K562 (cell line): ENCODE results near the gene ZSWIM6. TPM values are rescaled to one million over a fixed set of nuclear protein-coding genes. Genes with fewer than 3 reads are reported as not detected.

ENCODE experiments used
- ATAC-seq: fragments of 200-7000 bp; cut with Tn5 transposase; 3 replicates; pipeline ENCODE4 v1.9.1; 2020; ENCODE audit warnings: moderate library complexity
- BruUV-seq: library from RNA; stranded (reverse); fragments of 400-500 nt; replicated peaks from 2 replicates; lab custom pipeline; 2021; lab: Mats Ljungman, UMichigan
- CTCF ChIA-PET: fragments of 300-600 bp; formaldehyde crosslinking; extraction: SDS; loops from one replicate; lab custom pipeline; 2021; ENCODE audit warnings: low intra/inter-chr PET ratio; lab: Yijun Ruan, JAX
- POLR2A ChIA-PET: fragments of 300-600, 350-650 bp; sonication (Branson Sonifier 250); formaldehyde crosslinking; extraction: SDS; loops from one replicate; lab custom pipeline; 2021; ENCODE audit warnings: antibody characterized with exemption, inconsistent platforms; lab: Yijun Ruan, JAX
- DNase-seq, 4 experiments: peaks; one replicate each; pipeline versions ENCODE4 v3.0.0 to v3.0.0-alpha.2; 2011 to 2018; ENCODE audit warnings: low spot score in 3 of 4, mixed read lengths in 3 of 4; ENCODE audit errors: extremely low read depth in 1 of 4
- FAIRE-seq: peaks from 2 replicates; lab custom pipeline; 2011; peaks lifted over from hg19 to GRCh38; lab: Jason Lieb, UNC
- H2AFZ ChIP-seq: 2 replicates; pipeline ENCODE4 v1.6.0; 2011; ENCODE audit warnings: low read depth, low read length, control low read depth, inconsistent platforms
- H3K27ac ChIP-seq: fragments of 200-600 bp; 3 replicates; pipeline ENCODE4 v1.8.0; 2011; ENCODE audit warnings: low read depth, mild to moderate bottlenecking, control low read depth, inconsistent platforms, low read length, moderate library complexity, mixed read lengths; ENCODE audit errors: extremely low read depth
- H3K27me3 ChIP-seq, 2 experiments: fragments of 300-600 bp in 1 of 2; 2 replicates in 1 of 2; 3 replicates in 1 of 2; pipeline versions ENCODE4 v1.6.0 to v1.8.0; 2011; ENCODE audit warnings: inconsistent platforms in 2 of 2, low read length in 2 of 2, mild to moderate bottlenecking in 1 of 2, mixed read lengths in 1 of 2, moderate library complexity in 1 of 2; ENCODE audit not compliant: control insufficient read depth in 2 of 2, insufficient read depth in 2 of 2
- H3K36me3 ChIP-seq: fragments of 300-600 bp; 3 replicates; pipeline ENCODE4 v1.8.0; 2011; ENCODE audit warnings: mild to moderate bottlenecking, low read length, inconsistent platforms; ENCODE audit not compliant: control insufficient read depth, insufficient read depth
- H3K4me1 ChIP-seq, 2 experiments: fragments of 200-600 bp in 1 of 2; replicated peaks in 1 of 2; 2 replicates in 1 of 2; 3 replicates in 1 of 2; pipeline versions ENCODE4 v1.5.1 to v1.8.0; 2011; ENCODE audit warnings: inconsistent platforms in 2 of 2, low read length in 2 of 2, mild to moderate bottlenecking in 1 of 2, mixed read lengths in 1 of 2, moderate library complexity in 1 of 2; ENCODE audit not compliant: control insufficient read depth in 2 of 2, insufficient read depth in 2 of 2
- H3K4me2 ChIP-seq: 2 replicates; pipeline ENCODE4 v1.6.1; 2011; ENCODE audit warnings: low read length, control low read depth, inconsistent platforms, mixed read lengths; ENCODE audit not compliant: insufficient read depth
- H3K4me3 ChIP-seq: fragments of 200-600 bp; sonication (generic), shearing (Covaris generic); 2 replicates; pipeline ENCODE4 v1.5.1; 2016; ENCODE audit warnings: control low read depth, inconsistent platforms
- H3K79me2 ChIP-seq: fragments of 200-600 bp; 3 replicates; pipeline ENCODE4 v1.8.0; 2011; ENCODE audit warnings: low read length, inconsistent platforms; ENCODE audit not compliant: control insufficient read depth, insufficient read depth
- H3K9ac ChIP-seq, 2 experiments: 2 replicates each; pipeline versions ENCODE4 v1.6.0 to v1.6.1; 2011; ENCODE audit warnings: low read depth in 2 of 2, low read length in 2 of 2, control low read depth in 1 of 2, inconsistent platforms in 1 of 2, mild to moderate bottlenecking in 1 of 2, mixed read lengths in 1 of 2; ENCODE audit not compliant: insufficient read depth in 1 of 2
- H3K9me1 ChIP-seq: one replicate; pipeline ENCODE4 v1.6.0; 2011; ENCODE audit warnings: inconsistent platforms, mild to moderate bottlenecking, low read length, moderate library complexity; ENCODE audit not compliant: control insufficient read depth, insufficient read depth
- H3K9me3 ChIP-seq: replicated peaks from 2 replicates; pipeline ENCODE4 v1.5.1; 2011; ENCODE audit warnings: low read depth, low read length, inconsistent platforms; ENCODE audit not compliant: control insufficient read depth, insufficient read depth
- H4K20me1 ChIP-seq: replicated peaks from 2 replicates; pipeline ENCODE4 v1.6.1; 2011; ENCODE audit warnings: low read length, inconsistent platforms, mixed read lengths; ENCODE audit not compliant: control insufficient read depth, insufficient read depth
- E2F3 ChIP-seq: fragments of 250-450 bp; sonication (Bioruptor Pico); IDR thresholded peaks from 2 replicates; pipeline ENCODE4 v1.4.0; 2020; ENCODE audit warnings: mild to moderate bottlenecking
- HBP1 ChIP-seq: fragments of 450-650 bp; formaldehyde crosslinking; IDR thresholded peaks from 2 replicates; pipeline ENCODE4 v1.4.0; 2022; ENCODE audit warnings: missing genetic modification characterization
- HES1 ChIP-seq: fragments of 450-650 bp; IDR thresholded peaks from 2 replicates; pipeline ENCODE4 v1.6.1; 2016; ENCODE audit warnings: low read depth, mild to moderate bottlenecking, moderate library complexity
- KLF1 ChIP-seq: fragments of 450-650 bp; IDR thresholded peaks from 2 replicates; pipeline ENCODE4 v1.6.1; 2016; ENCODE audit warnings: missing genetic modification characterization, missing compliant biosample characterization
- LCOR ChIP-seq: sonication (generic); formaldehyde crosslinking; IDR thresholded peaks from 2 replicates; pipeline ENCODE4 v1.8.0; 2022; ENCODE audit warnings: mild to moderate bottlenecking, missing genetic modification reagents
- PHTF2 ChIP-seq: fragments of 250-450 bp; sonication (Bioruptor Pico); IDR thresholded peaks from 2 replicates; pipeline ENCODE4 v1.5.0; 2021; ENCODE audit warnings: mild to moderate bottlenecking
- RBM14 ChIP-seq: fragments of 200-400 bp; formaldehyde crosslinking; IDR thresholded peaks from 2 replicates; pipeline ENCODE4 v1.6.1; 2018; ENCODE audit warnings: low read depth, mild to moderate bottlenecking, low read length, moderate library complexity, borderline replicate concordance; ENCODE audit not compliant: insufficient read depth
- SMARCE1 ChIP-seq: fragments of 450-650 bp; IDR thresholded peaks from 2 replicates; pipeline ENCODE4 v1.7.1; 2016; ENCODE audit warnings: mild to moderate bottlenecking
- SRSF3 ChIP-seq: fragments of 200-400 bp; formaldehyde crosslinking; IDR thresholded peaks from 2 replicates; pipeline ENCODE4 v1.6.1; 2016; ENCODE audit warnings: mild to moderate bottlenecking, low read length, moderate library complexity; ENCODE audit not compliant: insufficient read depth
- TEAD2 ChIP-seq: fragments of 450-650 bp; IDR thresholded peaks from 2 replicates; pipeline ENCODE4 v1.6.1; 2016; ENCODE audit warnings: missing genetic modification characterization, control low read depth, missing compliant biosample characterization
- ZBTB9 ChIP-seq: fragments of 450-650 bp; formaldehyde crosslinking; IDR thresholded peaks from 2 replicates; pipeline ENCODE4 v1.4.0; 2020; ENCODE audit warnings: mild to moderate bottlenecking, moderate library complexity
- ZNF512 ChIP-seq: IDR thresholded peaks from 2 replicates; pipeline ENCODE4 v1.6.1; 2016; ENCODE audit warnings: missing genetic modification characterization, missing compliant biosample characterization
- WGBS: fragments of 100-300 bp; shearing (Covaris generic); methylation state at CpG from one replicate; pipeline ENCODE4 v1.1.6; 2016; ENCODE audit warnings: low coverage, mixed read lengths; ENCODE audit not compliant: insufficient coverage; ENCODE audit errors: missing lambda C conversion rate; 5-methylcytosine and 5-hydroxymethylcytosine counted together
- in situ Hi-C: fragments of 300-500 bp; cut with MboI; formaldehyde crosslinking; loops from 4 replicates; pipeline ENCODE4 v1.15.0; 2018; ENCODE audit warnings: inconsistent platforms, mixed read lengths
- intact Hi-C: fragments of 100-400 bp; cut with micrococcal nuclease; formaldehyde crosslinking; loops from 2 replicates; pipeline ENCODE4 v1.14.2; 2022
- polyA plus RNA-seq, 8 experiments: library from polyadenylated mRNA; depleted of rRNA in 4 of 8; stranded (reverse) in 5 of 8; unstranded in 3 of 8; fragments of >200 nt; fragmentation: Nextera tagmentation in 2 of 8; fragmentation: Illumina TruSeq in 1 of 8; extraction: Ambion mirVana in 2 of 8; extraction: Trizol in 1 of 8; gene quantifications; 2 replicates each; pipeline versions ENCODE4 v1.2.1 to v1.2.3, GENCODE V29; 2011 to 2014; ENCODE audit warnings: inconsistent platforms in 1 of 8, missing spikeins in 1 of 8
- total RNA-seq, 7 experiments: library from RNA; depleted of rRNA in 6 of 7; stranded (reverse); fragments of >200 nt in 6 of 7; fragmentation: Illumina TruSeq in 2 of 7; extraction: Trizol in 2 of 7; gene quantifications; 2 replicates each; pipeline versions ENCODE4 v1.2.1 to v1.2.3, GENCODE V29; 2011 to 2021; ENCODE audit warnings: low replicate concordance in 1 of 7

ZSWIM6 gene
- total and polyA plus RNA-seq, 9 of the 15 experiments (the other 6 are each of a cell fraction or from before 2014, with no cell fraction given) = 0.81 to 3.2 (median 2.0) TPM

GRCh38 chr5:61322738-61323725 is 9.0 kb upstream of the ZSWIM6 start:
- POLR2A ChIA-PET = interaction anchor here (1.3 kb wide), 1 partner anchor 9 kb away, joined by 4 read pairs; no protein-coding TSS in a partner anchor
- no peak for FAIRE-seq
- WGBS = 0% methylated on average over 4 of the region's 4 CpGs
- no peak for DNase-seq
- H3K4me3 ChIP-seq = no peak overlapping the region
- no peak overlapping the region for H3K9ac ChIP-seq
- no peaks in the 10 kb centered on the region for H3K79me2 ChIP-seq
- no peak overlapping the region for H3K4me2 ChIP-seq
- TF ChIP-seq HES1 (no peak), ZBTB9 (CRISPR knock-in tag) (no peak), PHTF2 (no peak), HBP1 (CRISPR knock-in tag) (no peak), KLF1 (no peak), LCOR (CRISPR knock-in tag) (no peak), SMARCE1 (no peak), TEAD2 (tag) (no peak), RBM14 (no peak), ZNF512 (tag) (no peak), E2F3 (no peak), SRSF3 (no peak)
- TF ChIP-seq, all 486 proteins: peak for 0
- H3K27ac ChIP-seq = no peak overlapping the region
- BruUV-seq = no TSS peak
- CTCF ChIA-PET = no interaction called here
- peaks cover 19 to 26% of the 10 kb centered on the region in 2 experiments; a peak in 4 of 5 replicates for H3K27me3 ChIP-seq
- no peaks in the 10 kb centered on the region for H4K20me1 ChIP-seq
- no peak overlapping the region for H2AFZ ChIP-seq
- H3K4me1 ChIP-seq = no peaks in the 10 kb centered on the region
- intact Hi-C loops = no loop called here
- H3K36me3 ChIP-seq = no peaks in the 10 kb centered on the region
- ATAC-seq = no peak
- no peaks in the 10 kb centered on the region for H3K9me1 ChIP-seq
- in situ Hi-C loops = no loop called here
- no peaks in the 10 kb centered on the region for H3K9me3 ChIP-seq
